Activated CD8-positive, alpha-beta T cell treated with anti-CD3 and anti-CD28 coated beads, Interleukin-2, amount 10 ng/mL, durations not matched to agents 7 days and 5 days (primary cell): ENCODE results near the gene AMIGO3. TPM values are rescaled to one million over a fixed set of nuclear protein-coding genes. Genes with fewer than 3 reads are reported as not detected.

ENCODE experiments used
- ATAC-seq: fragments of 150-1000 bp; cut with Tn5 transposase; one replicate; pipeline ENCODE4 v1.10.0; 2021; ENCODE audit warnings: moderate library complexity
- CTCF ChIA-PET: fragments of 350-600 bp; sonication (Branson Sonifier 250); formaldehyde crosslinking; loops from one replicate; lab custom pipeline; 2021; ENCODE audit warnings: antibody characterized with exemption; lab: Charles Lee
- POLR2A ChIA-PET: fragments of 350-600 bp; sonication (Branson Sonifier 250); formaldehyde crosslinking; loops from one replicate; lab custom pipeline; 2021; ENCODE audit warnings: antibody characterized with exemption; lab: Charles Lee
- DNase-seq: peaks from one replicate; pipeline ENCODE4 v3.0.0-alpha.2; 2020
- H3K27ac Mint-ChIP-seq: one replicate; pipeline ENCODE4 v1.8.0; 2021; ENCODE audit warnings: mild to moderate bottlenecking, mixed read lengths
- H3K27me3 Mint-ChIP-seq: one replicate; pipeline ENCODE4 v1.8.0; 2021; ENCODE audit warnings: low read depth, mixed read lengths
- H3K36me3 Mint-ChIP-seq: one replicate; pipeline ENCODE4 v1.8.0; 2021; ENCODE audit warnings: low read depth, mixed read lengths
- H3K4me1 Mint-ChIP-seq: one replicate; pipeline ENCODE4 v1.8.0; 2021; ENCODE audit warnings: low read depth, mixed read lengths
- H3K4me3 Mint-ChIP-seq: one replicate; pipeline ENCODE4 v1.8.0; 2021; ENCODE audit warnings: mild to moderate bottlenecking, mixed read lengths
- H3K9me3 Mint-ChIP-seq: one replicate; pipeline ENCODE4 v1.8.0; 2022; ENCODE audit warnings: mixed read lengths; ENCODE audit not compliant: insufficient read depth
- total RNA-seq, 2 experiments: library from RNA; stranded (reverse); gene quantifications; one replicate each; pipeline ENCODE4 v1.2.3, GENCODE V29; 2021

Gene AMIGO3
- total RNA-seq, 2 experiments from 2014 or later = 0.95 to 2.0 TPM

- H3K9me3 Mint-ChIP-seq = no peaks in the 10 kb centered on the region
- ChIA-PET CTCF (no interaction called here), POLR2A (no interaction called here)
- no peak overlapping the region for H3K4me3 Mint-ChIP-seq
- no peaks in the 10 kb centered on the region for H3K27me3 Mint-ChIP-seq
- H3K4me1 Mint-ChIP-seq = peaks cover 11% of the 10 kb centered on the region
- DNase-seq (no peak), ATAC-seq (no peak)
- H3K27ac Mint-ChIP-seq = no peak overlapping the region
- peaks cover 7% of the 10 kb centered on the region for H3K36me3 Mint-ChIP-seq
Observed at GRCh38 chr3:49706456-49707112, 12.9 kb downstream of the AMIGO3 start.

GRCh38 chr3:49705390-49705960 is 14.0 kb downstream of the AMIGO3 start:
- Mint-ChIP-seq H3K9me3 (no peaks in the 10 kb centered on the region), H3K4me3 (no peak overlapping the region), H3K27ac (no peak overlapping the region), H3K4me1 (no peaks in the 10 kb centered on the region), H3K36me3 (peaks cover 4% of the 10 kb centered on the region), H3K27me3 (no peaks in the 10 kb centered on the region)
- ATAC-seq (no peak), DNase-seq (no peak)
- ChIA-PET CTCF (no interaction called here), POLR2A (interaction anchor here (0.5 kb wide), 1 partner anchor 45 kb away, joined by 3 read pairs; no protein-coding TSS in a partner anchor)

GRCh38 chr3:49704629-49705028 is 14.9 kb downstream of the AMIGO3 start:
- no peak overlapping the region for H3K27ac Mint-ChIP-seq
- H3K27me3 Mint-ChIP-seq = no peaks in the 10 kb centered on the region
- DNase-seq (no peak), ATAC-seq (no peak)
- H3K4me1 Mint-ChIP-seq = no peaks in the 10 kb centered on the region
- peaks cover 4% of the 10 kb centered on the region for H3K36me3 Mint-ChIP-seq
- ChIA-PET CTCF (interaction anchor here (1.8 to 3.4 kb wide), 3 partner anchors 14 to 165 kb away, joined by 8 to 11 read pairs (median 10); partner anchors contain the start of gene AMIGO3), POLR2A (no interaction called here)
- no peaks in the 10 kb centered on the region for H3K9me3 Mint-ChIP-seq
- H3K4me3 Mint-ChIP-seq = no peak overlapping the region

GRCh38 chr3:49703956-49704355 is 15.5 kb downstream of the AMIGO3 start:
- no peaks in the 10 kb centered on the region for H3K4me1 Mint-ChIP-seq
- H3K4me3 Mint-ChIP-seq = no peak overlapping the region
- H3K27me3 Mint-ChIP-seq = no peaks in the 10 kb centered on the region
- no peak for ATAC-seq
- no peaks in the 10 kb centered on the region for H3K9me3 Mint-ChIP-seq
- CTCF ChIA-PET = interaction anchor here (0.6 to 3.7 kb wide), 7 partner anchors 8 to 164 kb away, joined by 3 to 19 read pairs (median 8); partner anchors contain the start of gene AMIGO3
- no peak for DNase-seq
- no peak overlapping the region for H3K27ac Mint-ChIP-seq
- POLR2A ChIA-PET = interaction anchor here (1.0 kb wide), 1 partner anchor 15 kb away, joined by 4 read pairs; no protein-coding TSS in a partner anchor
- H3K36me3 Mint-ChIP-seq = peaks cover 4% of the 10 kb centered on the region

GRCh38 chr3:49703443-49703927 is 16.0 kb downstream of the AMIGO3 start:
- POLR2A ChIA-PET = interaction anchor here (1.0 kb wide), 1 partner anchor 15 kb away, joined by 4 read pairs; no protein-coding TSS in a partner anchor
- H3K36me3 Mint-ChIP-seq = peaks cover 4% of the 10 kb centered on the region

GRCh38 chr3:49702672-49703071 is 16.8 kb downstream of the AMIGO3 start:
- Mint-ChIP-seq H3K36me3 (peaks cover 4% of the 10 kb centered on the region), H3K27ac (peak overlapping the region; percentile 57), H3K9me3 (no peaks in the 10 kb centered on the region), H3K27me3 (no peaks in the 10 kb centered on the region), H3K4me1 (no peaks in the 10 kb centered on the region), H3K4me3 (no peak overlapping the region)
- DNase-seq (no peak), ATAC-seq (no peak)
- ChIA-PET CTCF (interaction anchor here (1.1 to 3.7 kb wide), 3 partner anchors 9 to 204 kb away, joined by 3 to 19 read pairs (median 11); partner anchors contain the start of gene AMIGO3), POLR2A (interaction anchor here (1.9 kb wide), 1 partner anchor 17 kb away, joined by 4 read pairs; the partner anchor contains the start of gene AMIGO3)

More at GRCh38 chr3:49703443-49703927, 16.0 kb downstream of the AMIGO3 start:
- Mint-ChIP-seq H3K4me1 (no peaks in the 10 kb centered on the region), H3K9me3 (no peaks in the 10 kb centered on the region), H3K27me3 (no peaks in the 10 kb centered on the region), H3K4me3 (no peak overlapping the region), H3K27ac (no peak overlapping the region)
- CTCF ChIA-PET = interaction anchor here (0.6 to 3.7 kb wide), 8 partner anchors 8 to 203 kb away, joined by 3 to 19 read pairs (median 7); partner anchors contain the start of gene AMIGO3
- ATAC-seq (peak; percentile 96), DNase-seq (peak; percentile 79)

GRCh38 chr3:49701388-49702077 is 18.0 kb downstream of the AMIGO3 start:
- H3K27ac Mint-ChIP-seq = no peak overlapping the region
- no peaks in the 10 kb centered on the region for H3K9me3 Mint-ChIP-seq
- no peak overlapping the region for H3K4me3 Mint-ChIP-seq
- H3K27me3 Mint-ChIP-seq = no peaks in the 10 kb centered on the region
- DNase-seq (no peak), ATAC-seq (no peak)
- H3K36me3 Mint-ChIP-seq = peaks cover 4% of the 10 kb centered on the region
- ChIA-PET CTCF (interaction anchor here (0.7 to 3.7 kb wide), 15 partner anchors 10 to 205 kb away, joined by 3 to 19 read pairs (median 4); partner anchors contain the start of genes AMIGO3, CDHR4, GMPPB and INKA1), POLR2A (interaction anchor here (0.7 to 1.9 kb wide), 2 partner anchors 13 to 18 kb away, joined by 3 to 4 read pairs; partner anchors contain the start of gene AMIGO3)
- H3K4me1 Mint-ChIP-seq = no peaks in the 10 kb centered on the region

GRCh38 chr3:49700453-49701128 is 18.9 kb downstream of the AMIGO3 start:
- no peaks in the 10 kb centered on the region for H3K9me3 Mint-ChIP-seq
- POLR2A ChIA-PET = interaction anchor here (0.7 to 1.9 kb wide), 2 partner anchors 14 to 19 kb away, joined by 3 to 4 read pairs; partner anchors contain the start of gene AMIGO3
- H3K36me3 Mint-ChIP-seq = peaks cover 4% of the 10 kb centered on the region

GRCh38 chr3:49700014-49700413 is 19.5 kb downstream of the AMIGO3 start:
- no peak overlapping the region for H3K27ac Mint-ChIP-seq
- peaks cover 4% of the 10 kb centered on the region for H3K36me3 Mint-ChIP-seq
- DNase-seq (no peak), ATAC-seq (no peak)
- ChIA-PET POLR2A (no interaction called here), CTCF (interaction anchor here (0.6 kb wide), 1 partner anchor 160 kb away, joined by 3 read pairs; no protein-coding TSS in a partner anchor)
- no peaks in the 10 kb centered on the region for H3K4me1 Mint-ChIP-seq
- no peaks in the 10 kb centered on the region for H3K9me3 Mint-ChIP-seq
- no peak overlapping the region for H3K4me3 Mint-ChIP-seq
- no peaks in the 10 kb centered on the region for H3K27me3 Mint-ChIP-seq

More at GRCh38 chr3:49700453-49701128, 18.9 kb downstream of the AMIGO3 start:
- no peaks in the 10 kb centered on the region for H3K4me1 Mint-ChIP-seq
- DNase-seq (no peak), ATAC-seq (no peak)
- CTCF ChIA-PET = interaction anchor here (0.7 to 3.7 kb wide), 14 partner anchors 11 to 206 kb away, joined by 3 to 19 read pairs (median 4); partner anchors contain the start of genes AMIGO3, CDHR4, GMPPB and INKA1
- H3K4me3 Mint-ChIP-seq = no peak overlapping the region
- H3K27ac Mint-ChIP-seq = no peak overlapping the region
- no peaks in the 10 kb centered on the region for H3K27me3 Mint-ChIP-seq

- Mint-ChIP-seq H3K4me3 (no peak overlapping the region), H3K36me3 (peaks cover 4% of the 10 kb centered on the region), H3K27ac (no peak overlapping the region), H3K9me3 (no peaks in the 10 kb centered on the region), H3K27me3 (no peaks in the 10 kb centered on the region), H3K4me1 (no peaks in the 10 kb centered on the region)
- DNase-seq (no peak), ATAC-seq (no peak)
- CTCF ChIA-PET = interaction anchor here (0.6 to 1.1 kb wide), 2 partner anchors 140 to 159 kb away, joined by 3 read pairs; no protein-coding TSS in a partner anchor
- POLR2A ChIA-PET = no interaction called here
Observed at GRCh38 chr3:49699281-49699979, 20.1 kb downstream of the AMIGO3 start.
